OCI-LY3 (cell line): Measurements from ENCODE around the gene TMEM87B.

Experiments used
- EZH2phosphoT487 ChIP-seq: fragments of 200-600 bp; shearing (Covaris generic); IDR thresholded peaks from 2 replicates; pipeline ENCODE4 v1.6.1; 2018; ENCODE audit warnings: antibody characterized with exemption, mixed run types, low read depth
- TF ChIP-seq, protein P1 (sequence below): fragments of 200-600, 300-600 bp; sonication (generic); IDR thresholded peaks from 2 replicates; pipeline ENCODE4 v1.5.1; 2014; ENCODE audit warnings: antibody characterized with exemption, low read length, low read depth

DNA sequence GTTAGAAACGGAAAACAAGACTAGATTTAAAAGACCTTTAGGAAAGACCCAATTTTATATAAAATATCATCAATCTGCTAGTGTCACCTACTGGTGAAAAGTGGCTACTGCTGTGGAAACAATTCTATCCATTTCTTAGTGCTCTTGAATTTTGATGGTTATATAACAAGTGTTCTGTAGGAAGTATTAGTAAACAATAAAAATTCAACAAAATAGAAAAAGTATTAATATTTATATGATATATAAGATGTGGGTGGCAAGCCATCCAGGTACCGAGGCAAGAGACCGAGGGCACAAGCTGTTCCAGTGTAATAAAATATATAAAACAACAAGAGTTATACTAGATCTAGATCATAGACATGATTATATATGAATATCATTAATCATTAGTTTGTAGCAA, 6.2 kb upstream of the TMEM87B start:
- TF ChIP-seq, protein P1, sequence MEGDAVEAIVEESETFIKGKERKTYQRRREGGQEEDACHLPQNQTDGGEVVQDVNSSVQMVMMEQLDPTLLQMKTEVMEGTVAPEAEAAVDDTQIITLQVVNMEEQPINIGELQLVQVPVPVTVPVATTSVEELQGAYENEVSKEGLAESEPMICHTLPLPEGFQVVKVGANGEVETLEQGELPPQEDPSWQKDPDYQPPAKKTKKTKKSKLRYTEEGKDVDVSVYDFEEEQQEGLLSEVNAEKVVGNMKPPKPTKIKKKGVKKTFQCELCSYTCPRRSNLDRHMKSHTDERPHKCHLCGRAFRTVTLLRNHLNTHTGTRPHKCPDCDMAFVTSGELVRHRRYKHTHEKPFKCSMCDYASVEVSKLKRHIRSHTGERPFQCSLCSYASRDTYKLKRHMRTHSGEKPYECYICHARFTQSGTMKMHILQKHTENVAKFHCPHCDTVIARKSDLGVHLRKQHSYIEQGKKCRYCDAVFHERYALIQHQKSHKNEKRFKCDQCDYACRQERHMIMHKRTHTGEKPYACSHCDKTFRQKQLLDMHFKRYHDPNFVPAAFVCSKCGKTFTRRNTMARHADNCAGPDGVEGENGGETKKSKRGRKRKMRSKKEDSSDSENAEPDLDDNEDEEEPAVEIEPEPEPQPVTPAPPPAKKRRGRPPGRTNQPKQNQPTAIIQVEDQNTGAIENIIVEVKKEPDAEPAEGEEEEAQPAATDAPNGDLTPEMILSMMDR, result peak; percentile 72
- TF ChIP-seq EZH2phosphoT487, result no peak
